GM19397 (cell line): ENCODE data around the gene JAGN1.
"Not testable (repeated sequence)": the region's sequence is repeated elsewhere in the genome, so short reads cannot be mapped to it uniquely, and the experiment has no call there.

ENCODE experiments used
- ATAC-seq: cut with Tn5 transposase; IDR thresholded peaks from one replicate; pipeline ENCODE4 v1.9.1; 2021; ENCODE audit warnings: mild to moderate bottlenecking, moderate library complexity; ENCODE audit not compliant: unreplicated experiment

JAGN1 gene

DNA sequence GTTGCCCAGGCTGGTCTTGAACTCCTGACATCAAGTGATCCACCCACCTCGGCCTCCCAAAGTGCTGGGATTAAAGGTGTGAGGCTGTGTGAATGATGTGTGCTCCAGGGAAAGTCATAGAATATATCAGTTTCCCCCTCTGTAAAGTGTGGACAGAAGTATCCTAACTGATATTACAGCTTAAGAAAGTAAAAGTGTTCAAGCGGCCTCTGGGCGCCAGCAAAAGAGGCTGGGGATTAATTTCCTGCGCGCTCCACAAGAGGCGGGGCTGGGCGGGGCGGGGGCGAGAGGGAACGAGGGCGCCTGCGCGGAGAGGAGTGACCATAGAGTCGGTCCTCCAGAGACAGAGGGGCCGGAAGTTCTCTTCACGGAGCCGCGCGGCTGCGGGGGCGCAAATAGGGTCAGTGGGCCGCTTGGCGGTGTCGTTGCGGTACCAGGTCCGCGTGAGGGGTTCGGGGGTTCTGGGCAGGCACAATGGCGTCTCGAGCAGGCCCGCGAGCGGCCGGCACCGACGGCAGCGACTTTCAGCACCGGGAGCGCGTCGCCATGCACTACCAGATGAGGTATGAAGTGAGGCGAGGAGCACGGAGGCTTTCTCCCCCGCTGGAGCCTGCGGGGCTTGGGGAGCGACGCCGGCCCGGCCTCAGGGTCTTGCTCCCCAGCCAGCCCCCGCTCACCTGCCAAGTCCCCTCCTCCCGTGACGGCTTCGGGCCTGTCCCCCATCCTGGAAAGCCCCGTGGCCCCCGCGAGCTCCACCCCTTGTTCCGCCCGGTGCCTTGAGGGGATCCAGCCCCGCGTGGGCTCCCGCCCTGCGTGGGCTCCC lies at the start of gene JAGN1:
JAGN1 (plus strand) TSS at position 362 of the 823 bp plus-strand sequence; CDS start at position 475, 113 bp downstream.
- peak; percentile 81 for ATAC-seq

GRCh38 chr3:9841015-9841414 lies 49.4 kb upstream of the JAGN1 start:
- no peak for ATAC-seq

DNA sequence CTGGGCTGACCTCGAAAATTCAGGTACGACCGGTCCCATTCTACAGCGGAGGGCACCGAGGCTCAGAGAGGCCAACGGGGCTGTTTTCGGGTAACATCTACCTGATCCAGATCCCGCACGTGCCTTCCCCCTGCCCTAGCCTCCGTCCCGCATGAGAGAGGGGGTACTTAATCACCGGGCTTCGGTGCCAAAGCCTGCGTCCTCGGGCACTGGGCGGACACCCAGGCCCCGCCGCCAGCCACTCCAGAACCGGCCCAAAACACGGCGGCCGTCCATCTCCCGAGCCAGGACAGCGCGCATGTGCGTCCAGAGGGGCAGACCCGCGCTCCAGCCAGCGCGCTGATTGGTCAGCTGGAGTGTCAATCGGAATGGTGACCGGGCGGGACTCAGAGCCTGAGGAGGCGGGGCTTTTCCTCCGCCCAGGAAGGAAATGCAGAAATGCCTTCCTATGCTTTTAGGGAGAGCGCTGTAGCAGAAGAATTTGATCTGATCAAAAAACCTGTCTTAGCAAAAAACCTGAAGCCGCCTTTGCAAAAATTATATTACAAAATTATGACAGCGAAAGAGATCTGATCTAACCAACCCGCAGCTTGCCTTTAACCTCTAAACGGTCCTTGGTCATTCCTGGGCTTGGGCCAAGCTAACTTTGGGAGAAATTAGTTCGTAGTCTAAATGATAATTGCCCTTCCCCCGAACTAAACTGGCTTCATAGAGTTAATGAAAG lies 46.5 kb upstream of the JAGN1 start, which contains the start of gene RPUSD3:
RPUSD3 (minus strand) TSS at position 294 of the 724 bp plus-strand sequence; CDS start at position 276, 18 bp downstream.
- peak; percentile 99 for ATAC-seq

DNA sequence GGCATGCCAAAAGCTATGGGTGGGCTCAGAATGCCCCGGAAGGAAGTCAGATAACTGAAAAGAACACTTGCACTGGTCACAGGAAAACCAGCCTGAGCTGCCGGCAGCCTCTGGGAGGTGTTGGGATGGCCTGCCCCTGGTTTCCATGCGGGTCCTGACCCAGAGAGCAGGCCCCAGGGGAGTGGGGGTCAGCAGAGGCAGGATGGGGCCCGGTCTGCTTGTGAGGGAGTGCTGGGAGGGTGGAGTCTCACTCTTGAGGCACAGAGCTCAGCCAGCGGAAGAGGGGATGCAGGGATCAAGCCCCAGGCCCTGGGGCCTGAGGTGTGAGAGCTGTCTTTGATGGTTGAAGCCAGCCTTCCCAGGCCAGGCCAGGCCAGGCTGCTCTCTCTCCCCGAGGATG lies 44.2 kb upstream of the JAGN1 start:
- ATAC-seq: no peak

GRCh38 chr3:9846931-9847488 lies 43.4 kb upstream of the JAGN1 start:
- no peak for ATAC-seq

- not testable (repeated sequence) for ATAC-seq
Measured at GRCh38 chr3:9847870-9848269, 42.5 kb upstream of the JAGN1 start.

GRCh38 chr3:9848860-9849259 lies 41.5 kb upstream of the JAGN1 start:
- not testable (repeated sequence) for ATAC-seq

DNA sequence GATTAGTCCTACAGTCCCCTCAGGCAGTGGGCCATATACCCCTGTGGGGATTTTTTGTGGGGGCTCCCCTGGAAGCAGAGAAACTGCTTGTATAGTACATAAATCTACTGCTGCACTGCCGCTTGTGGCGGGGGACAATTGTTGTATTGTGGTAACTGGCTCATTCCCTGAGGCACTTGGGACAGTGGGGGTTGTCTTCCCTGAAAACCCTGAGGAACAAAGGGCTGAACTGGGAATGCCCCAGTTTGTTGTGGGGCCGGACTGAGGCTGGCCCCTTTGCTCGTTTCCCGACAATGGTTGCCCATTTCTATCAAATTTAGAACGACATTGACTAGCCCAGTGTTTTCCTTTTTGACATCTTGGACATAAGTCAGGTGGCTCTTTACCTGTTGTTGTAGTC lies 39.0 kb upstream of the JAGN1 start:
- ATAC-seq: not testable (repeated sequence)

- not testable (repeated sequence) for ATAC-seq
Measured at GRCh38 chr3:9851926-9852325, 38.5 kb upstream of the JAGN1 start.

GRCh38 chr3:9852528-9852927 lies 37.9 kb upstream of the JAGN1 start:
- no peak for ATAC-seq

DNA sequence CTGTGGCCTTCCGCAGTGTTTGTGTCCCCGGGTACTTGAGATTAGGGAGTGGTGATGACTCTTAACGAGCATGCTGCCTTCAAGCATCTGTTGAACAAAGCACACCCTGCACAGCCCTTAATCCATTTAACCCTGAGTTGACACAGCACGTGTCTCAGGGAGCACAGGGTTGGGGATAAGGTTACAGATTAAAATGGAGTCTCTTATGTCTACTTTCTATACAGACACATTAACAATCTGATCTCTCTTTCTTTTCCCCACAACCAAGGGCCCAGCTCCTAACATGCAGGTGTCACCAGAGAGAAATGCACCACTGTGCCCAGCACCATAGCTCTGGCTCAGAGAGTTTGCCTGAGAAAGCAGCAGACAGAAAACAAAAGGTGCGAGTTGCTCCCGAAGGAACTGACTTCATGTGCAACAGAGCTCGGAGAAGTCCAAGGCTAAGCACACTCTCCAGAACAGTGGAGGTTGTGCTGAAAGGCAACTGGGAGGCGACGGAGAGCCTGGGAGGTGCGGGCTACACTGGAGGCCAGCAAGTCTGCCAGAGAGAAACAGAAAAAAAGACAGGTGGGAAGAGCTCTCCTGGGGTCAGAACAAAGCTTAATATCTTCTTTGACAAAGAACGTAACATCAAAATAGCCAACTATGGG lies 36.0 kb upstream of the JAGN1 start:
- not testable (repeated sequence) for ATAC-seq

DNA sequence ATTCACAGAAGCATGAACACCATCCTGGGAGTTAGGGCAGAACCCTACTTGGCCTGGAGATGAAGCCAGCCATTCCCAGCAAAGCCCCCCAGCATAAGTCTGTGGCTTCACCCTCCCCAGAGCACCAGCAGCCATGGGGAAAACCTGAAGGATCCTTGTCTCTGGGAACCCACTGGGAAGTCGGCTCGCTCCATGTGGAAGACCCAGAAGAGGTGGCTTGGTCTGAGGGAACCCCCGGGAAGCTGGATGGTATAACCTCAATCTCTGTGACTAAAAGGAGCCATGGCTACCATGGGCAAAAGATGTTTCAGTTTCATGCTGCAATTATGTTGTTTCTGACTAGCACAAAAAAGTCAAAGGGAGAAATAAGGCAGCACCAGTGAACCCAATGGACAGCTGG lies 34.8 kb upstream of the JAGN1 start:
- no peak for ATAC-seq

DNA sequence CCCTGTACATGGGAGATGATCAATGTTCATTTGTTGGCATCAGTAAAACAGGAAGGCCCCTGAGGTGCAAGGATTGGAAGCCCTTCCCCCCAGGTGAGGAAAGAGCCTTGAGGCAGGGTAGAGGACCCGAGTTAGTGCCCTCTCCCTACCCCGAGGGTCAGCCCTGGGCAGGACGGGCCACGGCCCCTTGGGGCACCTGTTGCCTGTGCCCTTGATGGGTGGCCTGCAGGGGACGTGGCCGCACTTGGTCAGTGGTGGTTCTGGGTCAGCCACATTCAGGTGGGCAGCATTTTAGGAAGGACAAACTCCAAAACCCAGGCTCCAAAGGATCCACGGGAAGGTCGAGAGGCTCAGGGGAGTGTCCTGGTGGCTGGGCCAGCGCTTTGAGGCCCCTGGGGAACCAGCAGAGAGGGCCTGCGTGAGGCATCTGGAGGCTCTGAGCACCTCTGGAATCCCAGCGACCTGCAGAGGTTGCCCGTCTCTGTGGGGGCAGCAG lies 30.8 kb upstream of the JAGN1 start:
- no peak for ATAC-seq

GRCh38 chr3:9861201-9861600 lies 29.2 kb upstream of the JAGN1 start:
- ATAC-seq: no peak

GRCh38 chr3:9861626-9862130 lies 28.7 kb upstream of the JAGN1 start:
- ATAC-seq: no peak

GRCh38 chr3:9862391-9863057 lies 27.9 kb upstream of the JAGN1 start:
- ATAC-seq: no peak

DNA sequence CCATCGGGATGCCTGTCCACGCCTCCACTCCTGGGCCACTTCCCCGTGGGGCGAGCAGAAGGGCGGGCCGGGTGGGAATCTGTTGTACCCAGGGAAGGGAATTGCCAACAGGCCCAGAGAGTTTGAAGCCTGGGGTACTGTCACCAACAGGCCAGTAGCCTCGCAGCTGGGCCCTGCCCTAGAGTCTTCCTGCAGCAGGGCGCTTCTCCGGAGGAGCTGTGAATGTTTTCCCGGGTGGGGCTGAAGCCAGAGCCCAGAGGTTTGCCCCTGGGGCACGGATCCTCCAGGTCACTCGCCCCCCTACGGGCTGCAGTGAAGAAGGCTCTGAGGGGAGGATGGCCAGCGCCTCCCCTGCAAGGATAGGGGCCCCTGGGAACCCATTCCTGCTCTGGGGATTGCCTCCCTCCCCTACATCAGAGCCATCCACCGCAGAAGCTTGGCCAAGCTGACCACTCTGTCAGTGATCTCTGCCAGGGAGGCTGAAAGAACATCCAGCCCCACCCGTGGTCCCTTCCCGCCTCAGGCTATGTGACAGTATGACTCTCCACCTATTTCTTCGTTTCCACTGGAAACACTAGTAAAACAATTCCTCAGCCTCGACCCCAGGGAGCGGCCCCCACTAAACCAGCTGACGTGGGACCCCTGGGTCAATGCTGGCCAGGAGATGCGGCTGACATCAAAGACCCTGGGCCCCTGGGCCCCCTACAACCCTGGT lies 27.2 kb upstream of the JAGN1 start:
- ATAC-seq: no peak

DNA sequence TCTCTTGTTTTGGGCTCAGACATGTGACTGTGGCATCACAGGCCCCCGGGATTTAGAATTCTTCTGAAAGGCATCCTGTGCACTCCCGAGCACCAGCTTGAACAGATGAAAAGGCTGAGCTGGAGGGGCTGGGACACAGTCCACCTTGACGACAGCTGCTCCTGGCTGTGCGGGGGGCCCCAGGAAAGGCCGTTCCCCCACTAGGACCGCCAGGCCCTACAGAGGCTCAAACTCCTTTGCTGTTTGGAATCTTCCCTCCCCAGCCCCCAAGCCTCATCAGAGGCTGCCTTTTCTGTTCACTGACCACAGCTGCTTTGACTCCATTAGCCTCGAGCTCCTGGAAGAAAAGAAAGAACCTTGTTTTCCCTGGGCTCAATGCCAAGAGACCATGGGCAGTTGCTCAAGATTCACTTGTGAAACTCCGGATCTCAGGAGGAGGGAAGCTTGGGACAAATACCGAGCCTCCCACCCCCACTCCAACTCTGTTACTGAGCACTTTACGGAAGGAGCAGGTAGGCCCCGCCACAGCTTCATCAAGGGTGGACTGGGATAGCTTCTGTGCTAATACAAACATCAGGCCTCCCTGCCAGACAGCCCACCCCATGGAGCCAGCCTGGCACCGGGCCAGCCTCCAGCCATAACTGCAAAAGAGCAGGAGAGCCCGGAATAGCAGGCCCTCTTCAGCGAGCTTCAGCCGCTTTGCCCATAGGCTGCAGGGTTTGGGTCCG lies 26.0 kb upstream of the JAGN1 start:
- no peak for ATAC-seq

GRCh38 chr3:9865125-9865637 lies 25.2 kb upstream of the JAGN1 start:
- ATAC-seq: not testable (repeated sequence)
